SW 1271 (cell line): ENCODE measurements around the gene STAT5B.
A peak's percentile ranks its signal among the peaks of the same experiment; 100 is the strongest.
"Not testable (repeated sequence)": the region's sequence is repeated elsewhere in the genome, so short reads cannot be mapped to it uniquely, and the experiment has no call there.

ENCODE experiments used
- DNase-seq, 2 experiments: peaks; one replicate each; lab custom pipeline; 2025; lab: John Stamatoyannopoulos, UW

The STAT5B gene

DNA sequence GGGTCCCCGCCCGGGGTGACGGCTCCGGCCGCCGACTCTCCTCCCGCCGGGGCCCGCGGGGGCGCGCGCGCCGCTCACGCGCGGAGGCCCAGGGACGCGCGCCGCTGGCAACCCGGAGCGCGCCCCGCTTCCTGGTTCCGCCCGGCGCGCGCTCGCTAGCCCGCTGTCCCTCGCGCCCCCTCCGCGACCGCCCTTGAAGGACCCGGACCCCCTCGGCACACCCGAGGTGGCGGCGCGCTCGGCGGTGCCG lies at the start of gene STAT5B:
STAT5B (minus strand) TSS at position 33 of the 250 bp plus-strand sequence. CDS start 44,264 bp downstream, outside the sequence.
- no peak for DNase-seq

DNA sequence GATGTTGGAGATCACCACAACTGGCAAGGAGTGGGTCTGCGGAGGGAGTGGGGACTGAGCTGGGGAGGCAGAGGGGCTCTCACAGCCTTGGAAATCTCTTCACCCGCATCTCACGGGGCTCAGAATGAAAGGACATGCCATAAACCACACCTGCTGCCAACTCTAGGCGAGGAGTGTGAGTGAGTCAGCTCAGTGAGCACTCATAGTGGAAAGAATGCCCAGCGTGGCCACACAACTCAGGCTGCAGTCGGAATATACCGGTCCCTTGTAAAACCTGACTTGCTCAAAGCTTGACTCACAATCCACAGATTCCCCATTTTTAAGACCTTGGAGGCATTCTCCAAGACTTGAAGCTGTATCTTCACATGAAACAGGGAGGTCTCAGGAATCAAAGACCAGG lies 48.8 kb upstream of the STAT5B start:
- DNase-seq, result peak; percentile 73 to 88

DNA sequence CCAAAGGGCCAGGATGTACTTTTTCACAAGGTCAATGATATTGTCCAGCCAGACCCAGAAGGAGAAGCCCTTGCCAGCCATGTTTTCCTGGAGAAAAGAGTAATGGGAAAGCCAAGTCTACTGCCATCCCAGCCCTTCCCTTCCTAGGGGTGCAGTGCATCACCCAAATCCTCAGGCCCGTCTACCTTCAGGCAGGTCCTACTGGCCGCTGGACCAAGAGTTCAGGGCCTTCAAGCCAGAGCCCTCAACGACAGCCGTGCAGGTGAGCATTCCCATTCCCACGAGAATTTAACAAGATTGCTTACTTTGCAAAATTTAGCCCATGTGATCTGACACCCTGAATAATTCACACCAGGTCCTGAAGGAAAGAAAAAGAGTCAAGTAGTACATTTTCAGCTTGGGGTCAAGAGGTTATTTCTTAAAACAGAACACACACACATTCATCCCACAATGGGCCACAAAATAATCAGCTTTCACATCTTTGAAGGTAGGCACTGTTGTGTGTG lies 47.1 kb upstream of the STAT5B start:
- DNase-seq, result no peak

GRCh38 chr17:42322382-42323267 lies 46.4 kb upstream of the STAT5B start:
- DNase-seq, result peak; percentile 74 to 91

- DNase-seq, result no peak
Observed at GRCh38 chr17:42321555-42321954, 45.4 kb upstream of the STAT5B start.

DNA sequence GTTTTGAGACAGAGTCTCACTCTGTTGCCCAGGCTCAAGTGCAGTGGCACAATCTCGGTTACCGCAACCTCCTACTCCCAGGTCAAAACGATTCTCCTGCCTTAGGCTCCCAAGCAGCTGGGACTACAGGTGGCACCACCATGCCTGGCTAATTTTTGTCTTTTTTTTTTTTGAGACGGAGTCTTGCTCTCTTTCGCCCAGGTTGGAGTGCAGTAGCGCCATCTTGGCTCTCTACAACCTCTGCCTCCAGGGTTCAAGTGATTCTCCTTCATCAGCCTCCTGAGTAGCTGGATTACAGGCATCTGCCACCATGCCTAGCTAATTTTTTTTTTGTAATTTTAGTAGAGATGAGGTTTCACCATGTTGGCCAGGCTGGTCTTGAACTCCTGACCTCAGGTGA lies 41.8 kb upstream of the STAT5B start:
- not testable (repeated sequence) for DNase-seq

DNA sequence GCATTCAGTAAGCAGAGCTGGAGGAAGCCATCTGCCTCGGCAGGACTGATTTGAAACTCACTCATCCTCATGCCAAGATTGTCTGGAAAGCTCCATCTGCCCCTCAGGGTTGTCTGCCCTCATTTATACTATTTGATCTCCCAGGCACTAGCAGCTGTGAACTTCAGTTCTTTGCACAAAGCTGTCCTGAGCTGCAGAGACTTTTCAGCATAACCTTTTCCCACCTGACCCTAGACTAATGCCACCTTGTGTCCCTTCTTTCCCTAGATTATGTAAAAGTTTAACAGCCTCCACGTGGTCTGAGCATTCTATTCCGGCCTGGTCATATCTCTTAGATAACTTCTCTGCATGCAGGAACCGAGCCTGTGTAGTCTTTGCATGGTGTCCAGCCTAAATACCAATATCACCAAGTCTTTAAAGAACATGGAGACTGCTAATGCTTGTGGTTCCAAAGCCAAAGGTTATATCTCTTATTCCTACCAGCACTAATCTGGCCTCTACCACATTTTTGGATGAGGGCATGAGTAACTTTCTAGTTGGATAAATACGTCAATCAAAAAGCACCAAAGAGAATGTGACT lies 41.2 kb upstream of the STAT5B start:
- no peak for DNase-seq

- DNase-seq, result no peak
Observed at GRCh38 chr17:42316755-42317154, 40.6 kb upstream of the STAT5B start.

GRCh38 chr17:42315402-42316156 lies 39.4 kb upstream of the STAT5B start:
- DNase-seq, result no peak

DNA sequence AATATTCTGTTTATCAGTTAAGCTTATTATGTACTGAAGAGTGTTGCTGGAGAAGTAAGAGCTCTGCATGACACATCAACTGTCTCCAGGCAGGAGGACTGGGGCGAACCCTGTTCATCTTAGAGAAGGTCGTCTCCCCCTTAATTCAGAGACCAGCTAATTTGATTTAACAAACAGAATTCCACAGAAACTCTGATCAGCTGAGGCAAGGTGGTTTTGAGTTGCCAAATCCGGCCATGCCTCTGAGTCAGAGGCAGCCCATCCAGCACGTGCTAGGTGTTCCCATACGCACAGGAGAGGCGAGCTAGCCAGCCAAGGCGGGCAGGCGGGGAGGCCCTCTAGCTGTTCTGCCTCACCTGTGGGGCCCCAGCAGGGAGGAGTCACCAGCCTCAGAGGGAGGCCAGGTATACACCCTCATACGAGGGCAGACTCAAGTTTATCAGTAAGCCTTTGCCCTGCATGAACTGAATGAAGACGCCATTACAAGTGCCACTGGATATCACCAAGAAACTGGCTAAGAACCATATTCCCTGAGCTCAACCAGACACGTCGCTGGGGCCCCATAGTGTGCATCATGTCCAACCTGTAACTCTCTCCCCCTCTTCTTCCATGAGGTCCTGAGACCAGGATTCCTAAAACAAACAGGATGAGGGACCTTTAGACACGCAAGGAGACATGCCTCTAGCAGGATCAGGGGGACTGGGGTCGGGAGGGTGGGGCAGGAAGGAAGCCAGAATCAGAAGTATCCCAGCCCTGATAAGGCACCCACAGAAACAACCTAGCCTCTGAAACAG lies 37.8 kb upstream of the STAT5B start:
- no peak for DNase-seq

GRCh38 chr17:42313389-42313772 lies 37.2 kb upstream of the STAT5B start:
- no peak for DNase-seq

DNA sequence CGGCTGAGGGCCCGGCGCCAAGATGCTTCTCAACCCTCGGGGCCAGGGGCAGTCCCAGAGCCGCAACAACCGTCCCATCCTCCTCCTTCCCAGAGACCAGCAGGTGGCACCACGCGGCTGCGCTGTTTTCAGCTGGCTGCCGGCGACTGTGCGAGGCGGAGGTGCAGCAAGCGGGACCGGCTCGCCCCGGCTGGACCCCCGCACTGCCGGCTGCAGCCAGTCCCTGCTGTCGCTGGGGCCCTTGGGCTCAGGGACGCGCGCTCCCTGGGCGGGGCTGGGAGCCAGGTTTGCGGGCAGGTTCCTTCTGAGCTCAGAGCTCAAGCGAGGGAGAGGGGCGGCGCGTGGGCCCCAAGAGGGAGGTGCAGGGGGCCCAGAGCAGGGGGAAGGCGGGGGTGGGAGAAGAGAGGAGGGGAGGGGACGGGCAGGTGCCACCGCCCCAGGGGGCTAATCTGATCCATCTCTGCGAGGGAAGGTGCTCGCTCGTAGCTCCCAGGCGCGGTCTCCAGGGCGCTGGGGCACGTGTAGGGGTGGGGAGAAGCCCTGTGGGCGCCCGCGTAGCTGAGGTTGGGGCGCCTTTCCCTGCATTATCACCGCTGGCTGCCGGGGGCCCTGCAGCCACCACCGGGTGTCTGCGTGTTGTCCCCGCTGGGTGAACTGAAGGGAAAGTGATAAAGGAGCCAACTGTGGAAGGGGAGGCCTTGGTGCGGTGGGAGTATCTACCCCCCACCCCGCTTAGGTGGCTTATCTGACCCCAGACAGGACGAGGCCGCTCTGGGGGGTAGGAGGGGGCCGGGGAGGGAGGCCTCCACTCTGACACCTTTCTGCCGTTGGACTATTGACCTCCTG lies 36.3 kb upstream of the STAT5B start:
- no peak for DNase-seq

DNA sequence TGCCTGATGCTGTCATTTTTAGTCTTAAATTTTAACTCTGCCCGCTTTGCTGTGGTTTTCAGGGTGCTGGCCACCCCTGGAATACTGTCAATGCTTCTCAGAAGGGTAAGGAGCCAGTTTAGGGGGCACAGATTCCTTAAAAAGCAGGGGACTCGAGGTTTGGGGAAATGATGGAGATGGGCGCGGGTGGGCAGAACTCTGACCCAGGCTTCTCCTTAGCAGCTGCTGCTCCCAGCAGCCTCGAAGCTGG lies 35.8 kb upstream of the STAT5B start:
- DNase-seq, result no peak

GRCh38 chr17:42311240-42312034 lies 35.2 kb upstream of the STAT5B start:
- DNase-seq, result no peak

DNA sequence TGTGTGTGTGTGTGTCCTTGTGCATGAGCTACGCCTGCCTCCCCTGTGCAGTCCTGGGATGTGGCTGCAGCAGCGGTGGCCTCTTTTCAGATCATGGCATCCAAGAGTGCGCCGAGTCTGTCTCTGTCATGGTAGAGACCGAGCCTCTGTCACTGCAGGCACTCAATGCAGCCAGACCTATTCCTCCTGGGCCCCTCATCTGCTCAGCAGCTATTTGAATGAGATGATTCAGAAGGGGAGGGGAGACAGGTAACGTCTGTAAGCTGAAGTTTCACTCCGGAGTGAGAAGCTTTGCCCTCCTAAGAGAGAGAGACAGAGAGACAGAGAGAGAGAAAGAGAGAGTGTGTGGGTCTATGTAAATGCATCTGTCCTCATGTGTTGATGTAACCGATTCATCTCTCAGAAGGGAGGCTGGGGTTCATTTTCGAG lies 34.6 kb upstream of the STAT5B start:
- no peak for DNase-seq

- no peak for DNase-seq
Observed at GRCh38 chr17:42309986-42310786, 34.0 kb upstream of the STAT5B start.

GRCh38 chr17:42309142-42309541 lies 33.0 kb upstream of the STAT5B start:
- no peak for DNase-seq

- no peak for DNase-seq
Observed at GRCh38 chr17:42308446-42308845, 32.3 kb upstream of the STAT5B start.

- DNase-seq, result no peak
Observed at GRCh38 chr17:42307362-42307927, 31.3 kb upstream of the STAT5B start.

DNA sequence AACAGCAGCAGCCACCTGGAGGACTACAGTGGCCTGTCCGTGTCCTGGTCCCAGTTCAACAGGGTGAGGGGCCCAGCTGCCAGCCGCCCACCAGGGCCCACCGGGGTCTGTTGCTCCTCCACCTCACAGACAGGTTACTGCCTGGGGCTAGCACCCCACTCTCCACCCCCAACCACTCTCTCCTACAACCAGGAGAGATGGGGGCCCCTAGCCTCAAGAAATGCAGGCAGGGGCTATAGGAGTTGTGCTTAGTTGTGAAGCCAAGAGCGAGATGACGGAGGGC lies 30.1 kb upstream of the STAT5B start:
- DNase-seq, result no peak
